OCI-LY7 (cell line): ENCODE results near the gene OR5M8.

Experiments
- CTCF ChIP-seq: fragments of 200-600 bp; sonication (generic); conservative IDR thresholded peaks from 2 replicates; pipeline ENCODE4 v1.5.1; 2014; ENCODE audit warnings: mild to moderate bottlenecking, antibody characterized with exemption, low read length, moderate library complexity, mixed read lengths
- EZH2phosphoT487 ChIP-seq: fragments of 200-600 bp; sonication (generic); IDR thresholded peaks from 2 replicates; pipeline ENCODE4 v1.6.1; 2018; ENCODE audit warnings: low read depth, borderline replicate concordance, mild to moderate bottlenecking, mixed run types, antibody characterized with exemption, low read length, moderate library complexity, mixed read lengths

DNA sequence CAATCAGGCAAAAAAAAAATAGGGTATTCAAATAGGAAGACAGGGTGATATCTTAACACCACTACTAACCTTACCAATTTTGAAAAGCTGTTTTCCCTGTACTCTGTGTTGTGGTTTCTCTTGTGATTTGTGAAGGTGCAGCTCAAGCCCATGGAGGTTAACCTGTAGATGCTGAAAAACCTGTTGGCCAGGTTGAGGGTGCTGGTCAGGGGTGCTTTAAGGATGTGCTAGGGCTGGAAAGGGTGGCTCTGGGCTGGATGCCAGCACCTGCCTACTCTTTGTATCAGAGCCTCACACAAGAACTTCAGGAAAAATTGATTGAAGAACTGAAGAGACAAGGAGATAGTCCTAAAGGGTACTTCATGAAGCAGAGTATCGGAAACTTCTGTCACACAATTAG is 18.3 kb upstream of the OR5M8 start:
- TF ChIP-seq CTCF, result no peak
- no peak for TF ChIP-seq EZH2phosphoT487
